C4-2B (cell line): ENCODE measurements around the gene C13orf42.
"Not testable (repeated sequence)": the region's sequence is repeated elsewhere in the genome, so short reads cannot be mapped to it uniquely, and the experiment has no call there.

Experiments
- H3K27ac ChIP-seq: fragments of 450-650 bp; 2 replicates; pipeline ENCODE4 v1.5.1; 2017
- CTCF ChIP-seq: fragments of 450-650 bp; conservative IDR thresholded peaks from 2 replicates; pipeline ENCODE4 v1.5.1; 2017; ENCODE audit warnings: mild to moderate bottlenecking
- ZFX ChIP-seq: fragments of 450-650 bp; IDR thresholded peaks from 2 replicates; pipeline ENCODE4 v1.6.1; 2017

C13orf42 gene

DNA sequence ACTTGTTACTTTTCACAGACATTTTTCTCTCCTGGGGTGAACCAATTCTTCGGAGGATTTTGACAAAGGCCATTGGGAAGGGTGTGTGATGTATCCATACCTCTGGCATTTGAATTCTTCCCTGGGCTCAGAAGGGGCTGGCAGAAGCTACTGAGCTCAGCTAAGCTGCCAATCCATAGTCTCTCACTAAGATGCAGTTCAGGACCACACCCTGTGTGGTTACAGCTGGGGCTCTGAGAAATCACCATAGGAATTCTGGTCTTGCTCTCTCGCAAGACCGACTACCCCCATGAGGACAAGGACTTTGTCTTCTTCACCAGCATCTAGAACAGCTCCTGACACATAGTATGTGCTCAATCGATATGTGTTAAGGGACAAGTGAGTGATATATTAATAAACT is 6.0 kb downstream of the C13orf42 start:
- no peak overlapping the region for H3K27ac ChIP-seq
- TF ChIP-seq CTCF (no peak), ZFX (no peak)

GRCh38 chr13:51101636-51102235 is 9.3 kb downstream of the C13orf42 start:
- TF ChIP-seq ZFX, result no peak
- TF ChIP-seq CTCF, result no peak
- no peak overlapping the region for H3K27ac ChIP-seq

- no peak overlapping the region for H3K27ac ChIP-seq
- no peak for TF ChIP-seq ZFX
- TF ChIP-seq CTCF, result no peak
These were observed 13.6 kb downstream of the C13orf42 start for GRCh38 chr13:51097353-51098043.

DNA sequence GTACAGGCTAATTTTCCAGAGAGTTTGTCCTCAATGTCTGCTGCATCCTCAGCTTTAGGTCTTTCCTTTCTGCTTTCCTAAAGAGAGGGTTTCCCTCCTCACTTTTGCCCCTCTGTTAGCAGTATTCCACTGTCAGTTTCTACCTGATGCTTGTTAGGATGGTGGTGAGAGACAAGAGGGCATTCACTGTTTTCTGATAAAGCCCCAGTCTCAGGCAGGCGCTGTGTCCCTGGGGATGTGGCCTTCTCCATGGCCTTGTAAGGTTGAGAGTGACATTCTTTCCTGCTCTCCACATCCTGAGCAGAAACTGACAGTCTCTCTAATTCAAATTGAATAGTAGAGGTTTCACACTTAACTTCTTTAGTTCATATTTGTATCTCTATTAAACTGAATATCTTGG is 14.9 kb downstream of the C13orf42 start:
- TF ChIP-seq ZFX, result no peak
- no peak for TF ChIP-seq CTCF
- no peak overlapping the region for H3K27ac ChIP-seq

DNA sequence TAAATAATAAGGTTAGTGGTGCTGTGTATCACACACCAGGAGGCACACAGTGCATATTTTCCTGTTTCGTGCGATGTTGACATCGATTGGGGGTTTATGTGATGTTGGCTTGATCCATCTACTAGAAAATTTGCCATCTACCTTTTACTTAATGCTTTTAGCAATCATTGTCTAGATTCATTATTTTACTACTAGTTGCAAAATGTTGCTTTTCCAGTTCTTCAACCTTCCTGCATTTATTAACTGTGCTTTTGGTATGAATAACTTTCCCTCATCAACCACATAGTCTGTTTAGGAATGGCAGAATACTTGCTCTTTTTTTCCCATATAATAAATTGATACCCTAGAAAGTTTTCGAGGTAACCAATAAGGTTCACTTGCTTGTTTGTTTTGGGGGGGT is 17.5 kb downstream of the C13orf42 start:
- TF ChIP-seq ZFX, result no peak
- TF ChIP-seq CTCF, result no peak
- H3K27ac ChIP-seq, result no peak overlapping the region

GRCh38 chr13:51091839-51092238 is 19.2 kb downstream of the C13orf42 start:
- no peak for TF ChIP-seq ZFX
- no peak overlapping the region for H3K27ac ChIP-seq

- no peak overlapping the region for H3K27ac ChIP-seq
- TF ChIP-seq ZFX (no peak), CTCF (no peak)
These were observed 27.4 kb downstream of the C13orf42 start for GRCh38 chr13:51083706-51084105.

- not testable (repeated sequence) for H3K27ac ChIP-seq
These were observed 30.5 kb downstream of the C13orf42 start for GRCh38 chr13:51080478-51081065.
